Bronchus fibroblast of lung (primary cell): ENCODE measurements around the gene SF3B3. TPM values are rescaled to one million over a fixed set of nuclear protein-coding genes. Genes with fewer than 3 reads are reported as not detected.

Experiments
- total RNA-seq: library from RNA; depleted of rRNA; stranded (reverse); fragments of >200 nt; gene quantifications from 2 replicates; pipeline ENCODE4 v1.2.3, GENCODE V29; 2015

The SF3B3 gene
- 130 and 144 TPM in 2 replicates for total RNA-seq

GRCh38 chr16:70523743-70524398 is at the start of gene SF3B3:
Gene SF3B3, plus strand, starts transcription at chr16:70523816. Its CDS starts 2,841 bp downstream, at chr16:70526657.

GRCh38 chr16:70523076-70523742 is 407 bp upstream of the SF3B3 start, which contains the start of gene COG4:
Gene COG4, minus strand, starts transcription at chr16:70523554. Its CDS starts 11 bp downstream, at chr16:70523543.

Other genes with a start within 250 kb of the SF3B3 start
- 154 and 166 TPM in 2 replicates for gene AARS1, start 234.3 kb upstream of the SF3B3 start, total RNA-seq
- 35.0 and 38.4 TPM in 2 replicates for gene DDX19B, start 224.6 kb upstream of the SF3B3 start, total RNA-seq
- gene DDX19A, start 176.9 kb upstream of the SF3B3 start, total RNA-seq = 34.5 and 35.2 TPM in 2 replicates
- gene ST3GAL2, start 84.7 kb upstream of the SF3B3 start, total RNA-seq = 14.5 and 18.0 TPM in 2 replicates
- gene FCSK, start 69.2 kb upstream of the SF3B3 start, total RNA-seq = 5.5 and 6.7 TPM in 2 replicates
- gene COG4, start 262 bp upstream of the SF3B3 start, total RNA-seq = 60.8 and 77.3 TPM in 2 replicates
- gene IL34, start 122.7 kb downstream of the SF3B3 start, total RNA-seq = 0.84 and 1.9 TPM in 2 replicates
- gene MTSS2, start 162.2 kb downstream of the SF3B3 start, total RNA-seq = 75.5 and 76.1 TPM in 2 replicates